ENCODE data around the gene DOLK.

DOLK gene

DNA sequence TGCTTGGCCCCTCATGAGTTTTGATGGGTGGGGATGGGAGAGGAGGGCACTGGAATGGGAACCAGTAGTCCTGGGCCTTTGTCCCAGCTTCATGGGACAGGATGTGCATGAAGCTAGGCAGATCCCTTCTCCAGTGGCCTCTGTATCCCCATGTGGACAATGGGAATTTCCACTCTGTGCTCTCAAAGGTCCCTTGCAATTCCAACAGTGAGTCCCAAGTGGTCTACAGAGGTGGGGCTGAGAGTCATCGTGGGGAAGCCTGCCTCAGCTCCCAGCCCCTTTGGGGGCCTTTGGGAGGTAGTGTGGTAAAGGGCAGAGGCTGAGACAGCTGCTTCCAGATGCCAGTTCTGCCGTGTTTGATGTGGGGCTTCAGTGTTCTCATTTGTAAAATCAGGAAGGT, 28.5 kb downstream of the DOLK start:
- no peak overlapping the region; the same call in 1 of the 2 replicates for H3K27ac ChIP-seq
- TF ChIP-seq, protein P1, sequence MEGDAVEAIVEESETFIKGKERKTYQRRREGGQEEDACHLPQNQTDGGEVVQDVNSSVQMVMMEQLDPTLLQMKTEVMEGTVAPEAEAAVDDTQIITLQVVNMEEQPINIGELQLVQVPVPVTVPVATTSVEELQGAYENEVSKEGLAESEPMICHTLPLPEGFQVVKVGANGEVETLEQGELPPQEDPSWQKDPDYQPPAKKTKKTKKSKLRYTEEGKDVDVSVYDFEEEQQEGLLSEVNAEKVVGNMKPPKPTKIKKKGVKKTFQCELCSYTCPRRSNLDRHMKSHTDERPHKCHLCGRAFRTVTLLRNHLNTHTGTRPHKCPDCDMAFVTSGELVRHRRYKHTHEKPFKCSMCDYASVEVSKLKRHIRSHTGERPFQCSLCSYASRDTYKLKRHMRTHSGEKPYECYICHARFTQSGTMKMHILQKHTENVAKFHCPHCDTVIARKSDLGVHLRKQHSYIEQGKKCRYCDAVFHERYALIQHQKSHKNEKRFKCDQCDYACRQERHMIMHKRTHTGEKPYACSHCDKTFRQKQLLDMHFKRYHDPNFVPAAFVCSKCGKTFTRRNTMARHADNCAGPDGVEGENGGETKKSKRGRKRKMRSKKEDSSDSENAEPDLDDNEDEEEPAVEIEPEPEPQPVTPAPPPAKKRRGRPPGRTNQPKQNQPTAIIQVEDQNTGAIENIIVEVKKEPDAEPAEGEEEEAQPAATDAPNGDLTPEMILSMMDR (conservative IDR thresholded peaks at IDR 0.05) = no peak

DNA sequence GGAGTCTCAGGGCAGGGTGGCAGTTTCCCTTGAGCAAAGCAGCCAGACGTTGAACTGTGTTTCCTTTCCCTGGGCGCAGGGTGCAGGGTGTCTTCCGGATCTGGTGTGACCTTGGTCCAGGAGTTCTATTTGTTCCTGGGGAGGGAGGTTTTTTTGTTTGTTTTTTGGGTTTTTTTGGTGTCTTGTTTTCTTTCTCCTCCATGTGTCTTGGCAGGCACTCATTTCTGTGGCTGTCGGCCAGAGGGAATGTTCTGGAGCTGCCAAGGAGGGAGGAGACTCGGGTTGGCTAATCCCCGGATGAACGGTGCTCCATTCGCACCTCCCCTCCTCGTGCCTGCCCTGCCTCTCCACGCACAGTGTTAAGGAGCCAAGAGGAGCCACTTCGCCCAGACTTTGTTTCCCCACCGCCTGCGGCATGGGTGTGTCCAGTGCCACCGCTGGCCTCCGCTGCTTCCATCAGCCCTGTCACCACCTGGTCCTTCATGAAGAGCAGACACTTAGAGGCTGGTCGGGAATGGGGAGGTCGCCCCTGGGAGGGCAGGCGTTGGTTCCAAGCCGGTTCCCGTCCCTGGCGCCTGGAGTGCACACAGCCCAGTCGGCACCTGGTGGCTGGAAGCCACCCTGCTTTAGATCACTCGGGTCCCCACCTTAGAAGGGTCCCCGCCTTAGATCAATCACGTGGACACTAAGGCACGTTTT, 30.1 kb downstream of the DOLK start:
- peak overlapping the region; percentile 96 for H3K27ac ChIP-seq
- TF ChIP-seq, protein P1 (conservative IDR thresholded peaks at IDR 0.05) = no peak

DNA sequence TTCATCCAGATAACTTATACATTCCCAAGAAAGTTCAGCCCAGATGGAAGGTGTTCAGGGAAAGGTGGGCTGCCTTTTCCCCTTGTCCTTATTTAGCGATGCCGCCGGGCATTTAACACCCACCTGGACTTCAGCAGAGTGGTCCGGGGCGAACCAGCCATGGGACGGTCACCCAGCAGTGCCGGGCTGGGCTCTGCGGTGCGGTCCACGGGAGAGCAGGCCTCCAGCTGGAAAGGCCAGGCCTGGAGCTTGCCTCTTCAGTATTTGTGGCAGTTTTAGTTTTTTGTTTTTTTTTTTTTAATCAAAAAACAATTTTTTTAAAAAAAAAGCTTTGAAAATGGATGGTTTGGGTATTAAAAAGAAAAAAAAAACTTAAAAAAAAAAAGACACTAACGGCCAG, 30.7 kb downstream of the DOLK start:
- TF ChIP-seq, protein P1 (conservative IDR thresholded peaks at IDR 0.05) = no peak
- peak overlapping the region; percentile 96 for H3K27ac ChIP-seq

DNA sequence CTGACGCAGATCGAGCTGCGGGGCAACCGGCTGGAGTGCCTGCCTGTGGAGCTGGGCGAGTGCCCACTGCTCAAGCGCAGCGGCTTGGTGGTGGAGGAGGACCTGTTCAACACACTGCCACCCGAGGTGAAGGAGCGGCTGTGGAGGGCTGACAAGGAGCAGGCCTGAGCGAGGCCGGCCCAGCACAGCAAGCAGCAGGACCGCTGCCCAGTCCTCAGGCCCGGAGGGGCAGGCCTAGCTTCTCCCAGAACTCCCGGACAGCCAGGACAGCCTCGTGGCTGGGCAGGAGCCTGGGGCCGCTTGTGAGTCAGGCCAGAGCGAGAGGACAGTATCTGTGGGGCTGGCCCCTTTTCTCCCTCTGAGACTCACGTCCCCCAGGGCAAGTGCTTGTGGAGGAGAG, 31.2 kb downstream of the DOLK start:
- TF ChIP-seq, protein P1 (conservative IDR thresholded peaks at IDR 0.05) = no peak
- peak overlapping the region; percentile 96 for H3K27ac ChIP-seq

DNA sequence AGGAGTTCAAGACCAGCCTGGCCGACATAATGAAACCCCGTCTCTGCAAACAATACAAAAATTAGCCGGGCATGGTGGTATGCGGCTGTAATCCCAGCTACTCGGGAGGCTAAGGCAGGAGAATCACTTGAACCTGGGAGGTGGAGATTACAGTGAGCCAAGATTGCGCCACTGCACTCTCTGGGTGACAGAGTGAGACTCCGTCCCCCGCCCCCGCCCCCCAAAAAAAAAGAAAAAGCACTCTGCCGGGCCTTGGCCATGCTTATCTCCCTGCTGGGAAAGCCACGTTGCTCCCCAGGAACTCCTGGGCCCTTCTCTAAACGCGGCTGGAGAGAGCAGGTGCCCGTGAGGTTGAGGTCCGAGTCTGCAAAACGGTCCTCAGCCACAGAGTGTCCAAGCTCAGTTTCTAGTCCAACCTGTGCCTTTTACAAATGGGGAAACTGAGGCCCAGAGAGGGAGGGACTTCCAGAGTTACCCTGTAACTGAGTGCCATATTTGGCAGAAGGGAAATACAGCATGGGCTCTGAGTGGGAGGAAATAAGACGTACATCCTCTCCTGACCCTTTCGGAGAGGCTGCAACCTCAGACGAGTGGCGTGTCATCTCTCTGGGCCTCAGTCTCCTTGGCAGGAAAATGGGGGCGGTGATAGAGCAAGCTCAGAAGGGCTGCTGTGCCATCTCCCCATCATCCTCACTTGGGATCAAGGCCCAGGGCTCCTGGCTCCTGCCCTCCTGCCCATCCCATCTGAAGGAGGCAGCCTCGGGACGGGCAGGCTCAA, 33.2 kb downstream of the DOLK start:
- TF ChIP-seq, protein P1 (conservative IDR thresholded peaks at IDR 0.05) = no peak
- H3K27ac ChIP-seq = peak overlapping the region; percentile 96

DNA sequence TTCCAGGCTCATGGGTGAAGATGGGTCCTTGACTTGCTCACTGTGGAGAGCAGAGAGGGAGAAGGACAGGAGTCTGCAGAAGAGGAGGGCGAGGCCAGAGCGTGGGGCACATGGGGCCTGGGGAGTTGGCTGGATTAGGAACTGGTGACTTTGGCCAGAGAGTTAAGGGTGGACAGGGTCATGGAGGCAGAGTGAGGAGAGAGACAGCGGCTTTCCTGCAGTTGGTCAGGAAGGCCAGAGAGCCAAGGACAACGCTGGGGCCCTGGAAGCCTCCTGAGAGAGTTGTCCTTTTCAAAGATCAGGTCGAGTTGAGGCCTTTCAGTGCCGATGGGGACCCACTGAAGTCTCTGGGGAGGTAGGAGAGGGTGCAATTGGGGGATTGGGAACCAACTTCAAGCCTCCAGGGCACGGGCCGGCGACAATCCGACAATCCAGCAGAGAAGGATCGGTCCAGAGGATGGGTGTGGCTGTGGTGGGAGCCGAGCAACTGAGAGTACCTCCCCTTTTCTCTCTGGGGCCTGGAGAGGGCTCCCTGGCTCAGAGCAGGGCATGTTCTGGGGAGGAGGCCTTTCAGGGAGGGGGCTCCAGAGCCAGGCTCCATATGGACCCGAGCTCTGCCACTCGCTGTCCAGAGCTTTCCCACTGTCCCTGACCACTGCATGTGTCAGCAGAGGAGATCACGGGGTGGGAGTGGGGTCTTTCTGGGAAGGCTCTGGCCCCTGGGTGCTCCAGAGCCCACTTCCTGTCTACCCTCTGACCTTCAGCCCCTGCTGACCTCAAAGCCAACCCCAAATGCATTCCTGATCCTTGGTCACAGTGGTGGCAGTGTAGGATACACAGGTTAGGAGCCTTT, 34.1 kb downstream of the DOLK start:
- H3K27ac ChIP-seq = peak overlapping the region; percentile 96; the same call in 1 of the 2 replicates

More for the DNA sequence above, 34.1 kb downstream of the DOLK start:
- TF ChIP-seq, protein P1 (conservative IDR thresholded peaks at IDR 0.05) = no peak
